IMR-90 (cell line): Measurements from ENCODE around the gene KRT10. TPM values are rescaled to one million over a fixed set of nuclear protein-coding genes. Genes with fewer than 3 reads are reported as not detected.

Experiments
- ATAC-seq: fragments of 200-7000 bp; cut with Tn5 transposase; 2 replicates; pipeline ENCODE4 v1.9.1; 2020; ENCODE audit warnings: low read depth, mild to moderate bottlenecking, moderate library complexity
- Bru-seq: library from RNA; stranded (reverse); fragments of 400-500 nt; gene quantifications from one replicate; lab custom pipeline; 2021; lab: Mats Ljungman, UMichigan
- BruChase-seq, 2 experiments: library from RNA; stranded (reverse); fragments of 400-500 nt; gene quantifications; one replicate each; lab custom pipeline; 2021; lab: Mats Ljungman, UMichigan
- BruUV-seq: library from RNA; stranded (reverse); fragments of 400-500 nt; replicated peaks from 2 replicates; lab custom pipeline; 2021; lab: Mats Ljungman, UMichigan
- CTCF ChIA-PET: fragments of 300-600 bp; formaldehyde crosslinking; extraction: SDS; loops from one replicate; lab custom pipeline; 2021; ENCODE audit warnings: antibody characterized with exemption; lab: Yijun Ruan, JAX
- POLR2A ChIA-PET: fragments of 300-600 bp; sonication (Branson Sonifier 250); formaldehyde crosslinking; loops from one replicate; lab custom pipeline; 2022; ENCODE audit warnings: antibody characterized with exemption; ENCODE audit not compliant: unreplicated experiment; lab: Charles Lee
- DNase-seq: peaks from one replicate; pipeline ENCODE4 v3.0.0; 2013
- H2AFZ ChIP-seq: replicated peaks from 2 replicates; pipeline ENCODE3; 2013; ENCODE audit warnings: low read length, mild to moderate bottlenecking; ENCODE audit not compliant: poor library complexity
- H2AK5ac ChIP-seq: 2 replicates; pipeline ENCODE4 v1.6.1; 2013; ENCODE audit warnings: low read depth, low read length, inconsistent platforms
- H2AK9ac ChIP-seq: replicated peaks from 2 replicates; pipeline ENCODE3; 2013; ENCODE audit warnings: mild to moderate bottlenecking, low read depth, low read length, moderate library complexity; ENCODE audit not compliant: poor library complexity
- H2BK120ac ChIP-seq: 2 replicates; pipeline ENCODE4 v1.6.1; 2013; ENCODE audit warnings: low read depth, low read length, inconsistent platforms
- H2BK15ac ChIP-seq: 3 replicates; pipeline ENCODE4 v1.6.1; 2013; ENCODE audit warnings: low read depth, low read length, inconsistent platforms
- H2BK20ac ChIP-seq: 2 replicates; pipeline ENCODE4 v1.6.1; 2013; ENCODE audit warnings: low read depth, mild to moderate bottlenecking, inconsistent platforms, low read length, moderate library complexity
- H2BK5ac ChIP-seq: 2 replicates; pipeline ENCODE4 v1.6.1; 2013; ENCODE audit warnings: mild to moderate bottlenecking, low read depth, low read length, inconsistent platforms; ENCODE audit not compliant: poor library complexity, severe bottlenecking
- H3K14ac ChIP-seq: replicated peaks from 2 replicates; pipeline ENCODE4 v1.6.1; 2013; ENCODE audit warnings: low read depth, low read length, inconsistent platforms
- H3K18ac ChIP-seq: 2 replicates; pipeline ENCODE4 v1.6.1; 2013; ENCODE audit warnings: low read depth, low read length, control low read depth
- H3K23ac ChIP-seq: 2 replicates; pipeline ENCODE4 v1.6.1; 2013; ENCODE audit warnings: low read depth, low read length, inconsistent platforms
- H3K27ac ChIP-seq: 2 replicates; pipeline ENCODE4 v1.5.1; 2013; ENCODE audit warnings: mild to moderate bottlenecking, control low read depth, low read length; ENCODE audit not compliant: insufficient read depth
- H3K27me3 ChIP-seq: 2 replicates; pipeline ENCODE4 v1.6.1; 2013; ENCODE audit warnings: low read length; ENCODE audit not compliant: control insufficient read depth, insufficient read depth
- H3K36me3 ChIP-seq: 2 replicates; pipeline ENCODE4 v1.6.1; 2013; ENCODE audit warnings: low read length, mixed read lengths; ENCODE audit not compliant: control insufficient read depth, insufficient read depth
- H3K4ac ChIP-seq: 2 replicates; pipeline ENCODE4 v1.6.1; 2013; ENCODE audit warnings: low read depth, low read length, inconsistent platforms
- H3K4me1 ChIP-seq: 2 replicates; pipeline ENCODE4 v1.6.1; 2013; ENCODE audit warnings: low read length, mixed read lengths; ENCODE audit not compliant: control insufficient read depth, insufficient read depth
- H3K4me2 ChIP-seq: 2 replicates; pipeline ENCODE4 v1.6.1; 2013; ENCODE audit warnings: low read depth, mild to moderate bottlenecking, control low read depth, low read length, moderate library complexity
- H3K4me3 ChIP-seq: 2 replicates; pipeline ENCODE4 v1.5.1; 2013; ENCODE audit warnings: low read depth, mild to moderate bottlenecking, control low read depth, low read length, moderate library complexity; ENCODE audit not compliant: insufficient read depth
- H3K56ac ChIP-seq: 2 replicates; pipeline ENCODE4 v1.6.1; 2013; ENCODE audit warnings: low read length, inconsistent platforms; ENCODE audit not compliant: insufficient read depth; ENCODE audit errors: extremely low read depth
- H3K79me1 ChIP-seq, 2 experiments: 2 replicates each; pipeline ENCODE4 v1.6.1; 2013; ENCODE audit warnings: low read length in 2 of 2, inconsistent platforms in 1 of 2, low read depth in 1 of 2
- H3K9ac ChIP-seq: 2 replicates; pipeline ENCODE4 v1.6.1; 2013; ENCODE audit warnings: low read depth, low read length, control low read depth
- H3K9me1 ChIP-seq: 2 replicates; pipeline ENCODE4 v1.6.1; 2013; ENCODE audit warnings: low read length, inconsistent platforms; ENCODE audit not compliant: insufficient read depth
- H3K9me3 ChIP-seq: 2 replicates; pipeline ENCODE4 v1.6.1; 2013; ENCODE audit warnings: low read length; ENCODE audit not compliant: control insufficient read depth, insufficient read depth
- H4K20me1 ChIP-seq: 2 replicates; pipeline ENCODE4 v1.6.1; 2013; ENCODE audit warnings: low read length, inconsistent platforms; ENCODE audit not compliant: insufficient read depth
- H4K5ac ChIP-seq: 2 replicates; pipeline ENCODE4 v1.6.1; 2013; ENCODE audit warnings: mild to moderate bottlenecking, low read depth, low read length, control low read depth
- H4K8ac ChIP-seq, 2 experiments: 2 replicates each; pipeline ENCODE4 v1.6.1; 2013; ENCODE audit warnings: low read depth in 2 of 2, low read length in 2 of 2, control low read depth in 1 of 2, inconsistent platforms in 1 of 2
- H4K91ac ChIP-seq: 2 replicates; pipeline ENCODE4 v1.6.1; 2013; ENCODE audit warnings: low read depth, low read length, inconsistent platforms; ENCODE audit not compliant: insufficient read depth
- MAFK ChIP-seq: IDR thresholded peaks from 2 replicates; pipeline ENCODE4 v1.6.1; 2012; ENCODE audit warnings: low read depth, low read length, improper control_type of control experiment
- POLR2A ChIP-seq: IDR thresholded peaks from 2 replicates; pipeline ENCODE4 v1.6.1; 2012; ENCODE audit warnings: mild to moderate bottlenecking, low read depth, low read length
- WGBS, 2 experiments: methylation state at CpG; one replicate each; pipeline versions ENCODE4 v1.1.5 to v1.1.7; 2013; ENCODE audit warnings: missing lambda C conversion rate in 2 of 2; ENCODE audit not compliant: insufficient read length in 1 of 2; ENCODE audit errors: extremely low coverage in 2 of 2; 5-methylcytosine and 5-hydroxymethylcytosine counted together
- dilution Hi-C: fragments of 300-500 bp; cut with HindIII; formaldehyde crosslinking; loops from one replicate; pipeline ENCODE4 v1.14.3; 2018; ENCODE audit warnings: low sequenced_read_pairs; ENCODE audit not compliant: unreplicated experiment
- in situ Hi-C: fragments of 300-500 bp; cut with MboI; formaldehyde crosslinking; loops from 3 replicates; pipeline ENCODE4 v1.14.3; 2019; ENCODE audit warnings: low sequenced_read_pairs, inconsistent platforms, mixed read lengths
- intact Hi-C: fragments of 100-400 bp; cut with micrococcal nuclease; formaldehyde crosslinking; loops from 2 replicates; pipeline ENCODE4 v1.10.0; 2022
- long read RNA-seq: library from polyadenylated mRNA; unstranded; transcript quantifications from one replicate; pipeline ENCODE4 v2.0.0, GENCODE V29; 2021; ENCODE audit not compliant: unreplicated experiment
- polyA plus RNA-seq, 3 experiments: library from polyadenylated mRNA; depleted of rRNA; stranded (reverse); fragments of >200 nt; gene quantifications; 2 replicates each; pipeline ENCODE4 v1.2.3, GENCODE V29; 2012; ENCODE audit warnings: low replicate concordance in 1 of 3
- total RNA-seq: library from RNA; depleted of rRNA; stranded (reverse); fragments of >200 nt; gene quantifications from 2 replicates; pipeline ENCODE4 v1.2.3, GENCODE V29; 2012; rRNA removed

Gene KRT10
- total RNA-seq, result 0.18 and 1.1 TPM in 2 replicates
- polyA plus RNA-seq (2012; rRNA removed), result 18.3 and 18.5 TPM in 2 replicates
- 46.5 and 78.8 TPM in 2 replicates for polyA plus RNA-seq (2012; cell fraction: cytosol; rRNA removed)
- polyA plus RNA-seq (2012; cell fraction: nucleus; rRNA removed; ENCODE audit: low replicate concordance), result 15.0 and 35.2 TPM in 2 replicates
- Bru-seq, nascent RNA, result percentile 52 among the genes with signal in this experiment
- BruChase-seq, experiment 1, labeled RNA remaining after a 6-hour chase, result percentile 54 among the genes with signal in this experiment
- percentile 46 among the genes with signal in this experiment for BruChase-seq, experiment 2, labeled RNA remaining after a 2-hour chase
- long read RNA-seq, transcript KRT10-202 (2 exons, 583 nt), result major isoform, 8 of 80 reads
- long read RNA-seq, partial matches to known transcripts, result 69 of 80 reads
- long read RNA-seq, other reads (novel, unspliced or antisense), result 3 of 80 reads

GRCh38 chr17:40822132-40822812, at the start of gene KRT10:
Gene KRT10, minus strand, starts transcription at chr17:40822614. Its CDS starts 29 bp downstream, at chr17:40822585.
- H3K9me1 ChIP-seq, result peaks cover 3% of the 10 kb centered on the region
- H3K4me3 ChIP-seq, result no peak within 1 kb of the TSS
- no peaks in the 10 kb centered on the region for H3K9me3 ChIP-seq
- H4K20me1 ChIP-seq, result no peaks in the 10 kb centered on the region
- no peak within 1 kb of the TSS for H3K27ac ChIP-seq
- intact Hi-C loops, result no loop called here
- peaks cover 10% of the 10 kb centered on the region; the same call in 1 of the 2 replicates for H3K4me1 ChIP-seq
- ChIA-PET CTCF (no interaction called here), POLR2A (no interaction called here)
- no peak within 1 kb of the TSS for H2BK120ac ChIP-seq
- no peak within 1 kb of the TSS; the same call in 1 of the 2 replicates for H2AK5ac ChIP-seq
- TF ChIP-seq MAFK, result peak; percentile 41; the same call in 1 of the 2 replicates
- no peak for TF ChIP-seq POLR2A
- H2BK15ac ChIP-seq, result no peak within 1 kb of the TSS
- no peak within 1 kb of the TSS; the same call in 1 of the 2 replicates for H3K4ac ChIP-seq
- no peak within 1 kb of the TSS for H3K23ac ChIP-seq
- 0 out of 4 replicates have a peak within 1 kb of the TSS, but pooled peaks of 1 of the 2 experiments have one; percentile 31 for H4K8ac ChIP-seq
- no peak within 1 kb of the TSS for H2BK20ac ChIP-seq
- peaks cover 4% of the 10 kb centered on the region for H3K36me3 ChIP-seq
- peaks cover 38 to 45% of the 10 kb centered on the region in 2 experiments for H3K79me1 ChIP-seq
- DNase-seq (no peak), ATAC-seq (no peak)
- H2BK5ac ChIP-seq, result peak within 1 kb of the TSS; percentile 46
- H3K18ac ChIP-seq, result no peak within 1 kb of the TSS; the same call in 1 of the 2 replicates
- H2AFZ ChIP-seq, result no peak within 1 kb of the TSS
- no TSS peak for BruUV-seq
- H4K5ac ChIP-seq, result no peak within 1 kb of the TSS; the same call in 1 of the 2 replicates
- no peak within 1 kb of the TSS for H3K9ac ChIP-seq
- H3K27me3 ChIP-seq, result no peaks in the 10 kb centered on the region
- H3K14ac ChIP-seq, result 0 out of 2 replicates have a peak within 1 kb of the TSS, but pooled peaks have one; percentile 20
- no peak within 1 kb of the TSS for H4K91ac ChIP-seq
- dilution Hi-C loops, result no loop called here
- no peak within 1 kb of the TSS for H2AK9ac ChIP-seq
- 100% methylated on average over 1 of the region's 7 CpGs; no CpG with 5 or more reads in 1 of the 2 experiments for WGBS, 2 experiments
- H3K4me2 ChIP-seq, result peak within 1 kb of the TSS; percentile 18; the same call in 1 of the 2 replicates
- H3K56ac ChIP-seq, result no peak within 1 kb of the TSS
- in situ Hi-C loops, result no loop called here
